RPMI8226 (cell line): ENCODE data around the gene ADAMTS17.

ENCODE experiments used
- DNase-seq: peaks from one replicate; pipeline ENCODE4 v3.0.0-alpha.2; 2015

The ADAMTS17 gene

DNA sequence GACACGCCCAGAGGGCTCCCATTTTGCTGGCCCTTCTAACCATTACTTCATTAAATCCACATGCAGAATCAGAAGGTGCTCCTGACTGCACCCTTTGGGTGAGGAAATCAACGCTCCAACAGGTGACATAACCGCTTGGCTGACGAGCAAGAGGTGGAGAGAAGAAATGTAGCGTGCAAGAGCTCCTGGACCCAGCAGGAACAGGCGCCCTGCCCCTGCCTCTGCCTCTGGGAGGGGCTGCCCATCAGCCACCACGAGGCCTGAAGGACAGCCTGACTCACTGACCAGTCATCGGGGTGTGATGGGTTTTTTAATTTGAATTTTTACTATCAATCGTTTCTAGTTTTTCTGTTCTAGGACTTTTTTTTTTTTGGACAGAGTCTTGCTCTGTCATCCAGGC is 218.2 kb downstream of the ADAMTS17 start:
- no peak for DNase-seq

DNA sequence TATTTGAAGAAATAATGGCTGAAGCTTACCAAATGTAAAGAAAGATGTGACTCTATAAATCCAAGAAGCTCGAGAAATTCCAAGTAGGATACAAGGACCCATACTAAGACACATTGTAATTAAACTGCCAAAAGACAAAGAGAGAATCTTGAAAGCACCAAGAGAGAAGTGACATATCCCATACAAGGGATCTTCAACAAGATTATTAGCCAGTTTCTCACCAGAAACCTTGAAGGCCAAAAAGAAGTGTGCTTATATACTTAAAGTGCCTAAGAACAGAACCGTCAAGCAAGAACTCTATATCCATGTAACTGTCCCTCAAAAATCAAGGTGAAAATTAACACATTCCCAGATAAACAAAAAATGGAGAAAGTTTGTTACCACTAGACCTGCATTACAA is 220.5 kb downstream of the ADAMTS17 start:
- no peak for DNase-seq

DNA sequence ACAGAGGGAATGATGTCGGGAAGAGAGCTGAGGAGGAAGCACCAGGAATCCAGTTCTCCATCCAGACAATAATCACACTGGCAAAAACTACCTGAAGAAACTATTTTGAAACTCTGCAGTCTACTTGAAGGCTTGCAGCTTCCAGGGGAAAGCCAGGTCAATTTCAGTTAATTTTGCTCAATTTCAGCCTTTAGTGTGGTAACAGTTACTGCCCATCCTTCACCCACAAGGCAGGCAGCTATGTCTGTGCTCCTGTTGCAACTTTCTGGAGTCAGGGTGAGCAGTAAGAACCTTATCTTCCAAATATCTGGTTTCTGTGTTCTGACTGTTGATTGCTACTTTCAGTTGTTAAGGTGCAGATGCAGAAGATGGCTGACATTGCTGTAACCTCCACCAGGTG is 221.7 kb downstream of the ADAMTS17 start:
- DNase-seq: no peak

DNA sequence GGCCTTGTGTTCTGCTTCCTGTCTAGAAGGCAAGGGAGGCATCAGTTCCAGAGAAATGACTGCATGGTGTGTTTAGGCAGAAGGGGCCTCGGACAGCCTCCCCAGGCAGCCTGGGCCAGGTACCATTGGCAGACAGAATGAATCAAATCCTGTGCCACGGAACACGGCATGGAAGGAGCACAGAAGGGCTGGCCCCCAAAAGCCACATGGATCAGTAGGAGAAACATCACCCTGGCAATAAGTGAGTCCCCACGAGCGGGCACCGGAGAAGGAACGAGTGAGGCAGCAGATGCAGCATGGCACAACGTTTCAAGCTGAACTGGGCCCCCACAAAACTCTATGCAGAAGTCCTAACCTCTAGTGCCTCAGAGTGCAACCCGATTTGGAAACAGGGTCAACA is 223.2 kb downstream of the ADAMTS17 start:
- DNase-seq: no peak

DNA sequence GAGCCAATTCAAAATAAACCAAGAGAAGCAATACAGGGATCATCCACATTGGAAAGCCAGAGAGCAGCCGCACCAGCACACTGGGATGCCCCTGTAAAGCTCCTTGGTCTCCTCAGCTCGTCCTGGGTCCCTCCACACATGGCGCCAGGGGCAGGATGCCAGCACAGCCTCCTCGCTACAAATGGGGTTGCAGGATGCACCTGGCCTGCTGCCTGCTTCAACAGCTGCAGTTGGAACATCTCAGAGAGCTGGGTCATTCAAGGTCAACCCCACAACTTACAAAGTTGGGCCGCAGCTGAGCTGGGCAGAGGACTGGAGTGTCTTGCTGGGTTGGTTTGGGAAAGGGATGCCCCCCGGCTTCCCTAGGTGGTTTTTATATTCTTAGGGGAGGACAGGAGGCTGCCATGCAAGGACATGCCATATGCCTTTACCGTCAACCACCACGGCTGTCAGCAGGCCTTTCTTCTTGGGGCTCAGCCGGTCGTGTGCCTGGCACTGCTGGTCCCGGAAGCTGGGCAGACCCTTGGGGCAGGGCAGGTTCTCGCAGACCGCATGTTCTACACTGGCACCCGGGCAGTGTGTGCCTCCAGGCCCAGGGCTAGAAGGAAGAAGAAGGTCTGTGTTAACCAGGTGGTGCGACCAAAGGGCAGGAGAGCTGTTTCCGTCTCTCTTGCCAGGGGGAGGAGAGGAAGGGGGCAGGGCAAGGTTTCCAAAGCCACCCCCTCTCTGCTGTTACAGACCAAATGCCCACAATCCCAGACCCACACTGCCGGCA is 225.2 kb downstream of the ADAMTS17 start:
- peak; percentile 99 for DNase-seq

DNA sequence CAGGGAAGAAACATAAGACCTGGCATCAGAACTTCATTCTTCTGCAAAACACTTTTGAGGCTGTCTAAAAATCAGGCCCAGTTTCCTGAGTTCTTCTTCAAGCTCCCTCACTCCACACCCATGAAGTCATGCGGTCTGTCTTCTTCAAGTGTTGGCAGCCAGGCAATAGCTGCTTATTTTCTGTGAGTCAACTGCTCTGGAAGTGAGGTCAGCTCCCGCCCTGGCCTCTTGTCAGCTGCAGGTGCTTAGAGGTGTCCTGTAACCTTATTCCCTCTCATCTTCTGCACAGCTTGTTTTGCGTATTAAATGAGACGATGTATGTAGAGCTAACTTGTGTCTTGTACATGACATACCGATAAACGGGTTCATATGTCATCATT is 226.1 kb downstream of the ADAMTS17 start:
- peak; percentile 94 for DNase-seq

DNA sequence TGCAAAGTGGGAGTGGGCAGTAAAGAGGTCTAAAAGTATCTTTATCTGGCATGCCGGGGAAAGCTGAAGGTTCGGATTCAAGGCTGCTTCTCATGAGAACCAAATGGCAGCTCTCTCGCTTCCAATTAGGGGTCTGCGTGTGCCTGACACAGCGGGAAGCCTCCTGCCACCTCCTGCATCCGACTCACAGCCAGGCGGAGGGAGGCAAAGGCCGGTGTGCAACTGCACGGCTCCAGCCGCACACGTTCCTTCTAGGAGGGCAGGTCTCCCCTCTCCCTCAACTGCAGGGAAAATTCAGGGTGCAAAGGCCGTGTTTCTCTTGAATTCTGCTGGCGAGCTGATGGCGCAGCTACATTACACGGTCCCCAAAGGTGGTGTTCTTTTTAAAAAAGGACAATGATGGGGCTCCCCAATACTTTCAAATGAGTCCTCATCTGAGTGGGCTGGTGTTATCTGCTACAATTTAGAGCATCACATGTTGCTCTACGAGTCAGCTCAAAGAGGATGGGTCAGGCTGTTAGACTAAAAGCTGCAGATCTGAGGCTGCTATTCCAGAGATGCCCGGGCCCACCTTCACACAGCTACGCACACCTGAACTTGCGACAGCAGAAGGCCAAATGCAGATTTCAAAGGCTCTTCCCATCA is 226.6 kb downstream of the ADAMTS17 start:
- DNase-seq: no peak

DNA sequence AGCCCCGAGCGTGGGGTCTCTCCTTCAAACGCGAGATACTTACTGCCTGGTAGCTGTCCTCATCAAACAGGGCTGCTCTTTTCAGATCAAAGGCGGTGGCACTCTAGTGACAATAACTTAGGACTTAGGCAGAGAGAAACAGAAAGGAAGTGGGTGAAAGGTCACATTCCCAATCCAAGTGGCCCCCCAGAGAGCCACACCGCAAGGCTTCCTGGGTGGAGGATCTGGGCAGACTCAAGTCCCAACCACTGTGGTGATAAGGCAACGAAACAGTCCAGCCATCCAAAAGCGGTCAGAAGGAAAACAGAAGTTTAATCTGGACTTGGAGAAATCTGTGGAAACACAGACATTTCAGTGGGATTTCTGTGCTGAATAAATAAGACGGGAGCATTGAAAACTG is 227.2 kb downstream of the ADAMTS17 start:
- DNase-seq: peak; percentile 30

DNA sequence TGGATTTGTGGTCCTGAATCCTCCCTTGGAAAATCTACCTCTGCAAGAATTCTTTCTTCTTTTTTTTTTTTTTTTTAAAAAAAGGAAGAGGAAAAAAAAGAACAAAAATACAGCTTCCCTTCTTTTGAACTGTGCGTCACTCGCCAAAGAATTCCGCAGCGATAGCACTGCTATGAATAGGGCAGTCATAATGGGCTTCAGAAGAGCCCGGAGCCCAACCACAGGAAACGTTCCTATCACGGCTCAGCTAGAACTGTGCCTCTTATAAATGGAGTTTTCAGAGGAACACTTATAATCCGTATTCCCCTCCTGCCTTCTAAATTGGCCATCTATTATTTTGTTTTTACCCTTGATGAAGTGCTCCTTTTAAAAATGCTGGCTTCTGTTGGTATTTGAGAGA is 227.7 kb downstream of the ADAMTS17 start:
- DNase-seq: peak; percentile 72

DNA sequence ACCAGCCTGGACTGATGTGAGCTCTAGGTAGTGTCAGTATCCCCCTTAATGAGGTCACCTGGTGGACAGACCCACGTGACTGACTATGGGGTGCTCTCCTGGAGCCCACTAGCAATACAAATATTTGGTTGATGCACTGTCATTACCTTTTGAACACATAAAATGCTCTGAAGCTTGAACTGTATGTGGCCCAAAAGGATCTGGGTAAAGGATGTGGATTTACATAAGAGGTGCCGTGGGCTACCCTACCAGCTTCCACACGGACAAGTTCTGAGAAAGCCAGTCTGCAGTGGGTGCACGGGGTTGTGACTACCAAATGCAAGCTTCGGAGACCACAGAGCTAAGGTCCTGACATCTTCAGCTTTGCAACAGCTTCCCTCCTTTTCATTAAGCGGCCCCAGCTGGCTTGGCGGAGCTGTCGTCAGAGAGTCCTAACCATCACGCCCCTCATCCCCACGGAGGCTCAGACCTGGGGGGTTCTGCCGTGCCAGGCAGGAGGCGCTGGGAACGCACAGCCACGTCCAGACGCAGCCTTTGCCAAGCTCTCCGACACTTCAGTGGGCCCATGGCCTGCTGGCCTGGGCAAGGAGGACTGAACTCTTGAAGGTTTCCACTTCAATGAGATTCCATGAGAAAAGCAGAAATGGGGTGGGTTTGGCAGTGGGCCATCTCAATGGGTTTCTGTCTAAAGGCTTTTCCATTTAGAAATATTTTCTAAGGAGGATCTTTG is 228.3 kb downstream of the ADAMTS17 start:
- DNase-seq: peak; percentile 51

DNA sequence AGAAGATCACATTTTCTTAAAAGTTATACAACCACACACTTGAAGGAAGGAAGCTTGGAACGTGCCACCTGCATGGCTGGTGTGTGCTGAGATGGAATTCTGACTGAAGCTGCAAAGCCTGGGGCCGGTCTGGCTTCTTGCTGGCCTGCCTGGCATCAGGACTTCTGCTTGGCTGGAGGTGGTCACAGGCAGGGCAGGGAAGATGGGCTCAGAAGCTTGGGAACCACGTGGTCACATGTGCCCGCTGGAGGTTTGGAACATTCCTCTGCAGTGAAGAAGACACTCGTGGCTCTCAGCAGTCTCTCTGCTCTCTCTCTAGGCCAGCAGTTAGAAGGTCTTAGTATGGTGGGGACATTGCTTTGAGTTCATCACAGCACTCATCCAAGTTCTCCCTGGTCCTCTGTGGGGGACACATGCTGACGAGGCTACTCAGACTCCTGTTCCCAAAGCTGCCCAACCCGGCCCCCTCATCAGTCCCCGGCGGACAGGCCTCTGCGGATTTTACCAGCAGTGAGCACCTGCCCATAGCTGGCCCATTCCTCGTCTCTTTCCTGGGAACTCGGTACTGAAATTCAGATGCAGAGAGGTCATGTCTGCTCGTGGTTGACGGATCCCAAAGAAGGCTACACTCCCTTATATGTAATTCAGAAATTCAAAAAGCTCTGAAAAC is 229.0 kb downstream of the ADAMTS17 start:
- DNase-seq: no peak

DNA sequence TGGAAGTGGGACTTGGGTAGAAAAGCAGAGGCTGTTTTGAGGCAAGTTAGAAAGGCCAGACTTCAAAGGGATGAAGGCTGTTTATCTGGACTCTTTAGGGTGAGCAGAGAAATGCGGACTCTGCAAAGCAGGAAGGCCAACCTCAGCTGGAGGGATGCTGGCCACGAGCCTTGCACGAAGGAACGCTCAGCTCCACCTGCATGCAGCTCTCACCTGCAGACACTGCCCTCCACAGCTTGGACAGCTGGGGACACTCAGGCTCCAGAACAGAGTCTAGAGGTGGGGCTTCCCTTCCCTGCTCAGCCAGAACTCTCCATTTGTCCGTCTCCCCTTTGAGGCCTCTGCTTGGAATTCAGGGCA is 229.7 kb downstream of the ADAMTS17 start:
- DNase-seq: peak; percentile 97

DNA sequence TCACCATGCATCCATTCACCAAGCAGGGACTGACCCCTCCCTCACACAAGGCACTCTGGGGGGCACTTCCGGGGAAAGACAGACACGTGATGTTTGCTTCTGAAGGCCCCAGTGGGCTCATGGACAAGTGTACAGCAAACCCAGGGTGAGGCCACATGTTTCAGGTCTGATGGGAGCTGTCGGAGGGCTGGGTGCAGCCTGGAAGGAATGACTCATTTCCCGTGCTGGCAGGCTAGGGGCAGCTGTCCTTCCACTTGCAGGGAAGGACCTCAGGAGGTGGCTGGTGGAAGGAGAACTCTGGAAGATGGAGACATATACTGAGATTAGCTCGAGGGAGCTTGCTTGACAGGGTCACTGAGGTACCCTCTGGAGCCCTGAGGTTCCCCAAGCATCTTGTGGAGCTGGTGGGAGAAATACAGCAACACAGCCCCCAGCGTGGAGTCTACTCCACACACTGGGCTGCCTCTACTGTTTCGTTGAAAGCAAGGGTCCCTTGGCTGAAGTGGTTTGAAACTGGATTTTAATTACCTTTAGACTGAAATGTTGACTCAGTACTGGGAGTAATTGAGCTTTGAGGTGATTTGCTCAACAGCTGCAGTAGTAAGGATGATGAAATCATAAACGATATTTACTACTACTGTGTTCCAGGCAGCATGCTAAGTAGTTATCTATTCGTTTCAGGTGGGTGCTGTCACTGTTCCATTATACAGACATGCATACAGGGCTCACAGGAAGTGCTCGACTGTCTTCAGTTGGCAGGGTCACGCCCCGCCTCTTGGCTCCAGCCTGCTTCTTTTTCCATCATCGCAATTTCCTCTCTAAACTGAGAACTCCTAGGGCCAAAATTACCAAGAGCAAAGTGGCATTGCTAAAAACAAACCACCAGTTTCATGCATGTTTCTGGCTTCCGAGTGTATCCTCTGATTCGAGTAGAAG is 230.4 kb downstream of the ADAMTS17 start:
- DNase-seq: peak; percentile 91

DNA sequence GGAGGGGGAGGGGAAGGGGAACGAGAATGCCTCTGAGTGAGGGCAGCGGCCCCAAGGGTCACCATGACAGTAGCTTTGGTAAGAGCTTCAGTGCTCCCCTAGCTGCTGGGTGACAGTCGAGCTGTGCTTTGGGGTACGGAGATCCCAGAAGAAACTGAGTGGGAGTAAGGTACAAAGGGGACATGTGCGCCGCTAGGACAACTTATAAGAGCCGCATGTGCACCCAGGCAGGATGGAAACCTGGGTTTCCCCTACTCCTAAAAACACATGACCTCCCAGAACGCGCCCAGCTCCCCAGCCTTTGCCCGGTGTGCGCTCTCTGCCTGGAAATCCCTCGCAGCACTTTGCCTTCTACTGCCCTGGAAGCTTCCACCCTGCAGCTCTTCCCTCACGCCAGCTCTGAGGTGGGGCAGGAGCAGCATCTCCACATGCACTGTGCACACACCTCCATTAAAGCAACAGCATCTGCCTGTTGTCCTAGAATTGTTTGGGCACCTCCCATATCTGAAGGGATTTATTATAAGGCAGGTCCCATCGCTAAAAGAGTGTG is 232.2 kb downstream of the ADAMTS17 start:
- no peak for DNase-seq

DNA sequence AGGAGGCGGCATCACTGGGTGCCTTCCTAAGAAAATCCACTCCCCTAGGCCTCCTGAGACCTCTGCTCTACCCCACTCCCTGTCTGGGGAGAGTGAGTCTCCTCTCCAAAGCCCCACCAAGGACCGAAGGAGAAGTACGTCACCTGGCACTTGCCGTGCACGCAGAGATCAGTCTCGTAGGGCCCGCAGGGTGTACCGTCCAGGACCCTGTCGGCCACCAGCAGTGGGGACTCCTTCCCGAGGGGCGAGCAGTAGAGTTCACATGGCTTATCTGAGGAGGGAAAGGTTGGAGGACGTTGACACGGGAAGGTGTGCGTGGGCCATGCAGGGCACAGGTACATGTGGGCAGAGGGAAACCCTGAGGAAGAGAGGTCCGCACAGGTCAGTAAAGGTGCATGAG is 232.9 kb downstream of the ADAMTS17 start:
- no peak for DNase-seq

DNA sequence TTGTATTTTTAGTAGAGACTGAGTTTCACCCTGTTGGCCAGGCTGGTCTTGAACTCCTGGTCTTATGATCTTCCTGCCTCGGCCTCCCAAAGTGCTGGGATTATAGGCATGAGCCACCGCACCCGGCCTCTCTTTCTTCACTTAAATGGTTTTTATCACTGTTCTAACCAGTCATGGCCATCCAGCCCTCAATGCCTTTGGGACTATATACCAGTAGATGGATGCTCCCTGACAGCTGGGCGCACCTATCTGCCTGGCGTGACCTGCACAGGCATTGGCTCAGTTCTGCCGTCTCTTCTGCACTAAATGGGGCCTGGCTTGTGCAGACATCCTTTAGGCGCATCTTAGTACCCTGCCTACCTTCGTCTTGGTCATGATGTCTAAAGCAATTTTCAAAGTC is 233.4 kb downstream of the ADAMTS17 start:
- no peak for DNase-seq

DNA sequence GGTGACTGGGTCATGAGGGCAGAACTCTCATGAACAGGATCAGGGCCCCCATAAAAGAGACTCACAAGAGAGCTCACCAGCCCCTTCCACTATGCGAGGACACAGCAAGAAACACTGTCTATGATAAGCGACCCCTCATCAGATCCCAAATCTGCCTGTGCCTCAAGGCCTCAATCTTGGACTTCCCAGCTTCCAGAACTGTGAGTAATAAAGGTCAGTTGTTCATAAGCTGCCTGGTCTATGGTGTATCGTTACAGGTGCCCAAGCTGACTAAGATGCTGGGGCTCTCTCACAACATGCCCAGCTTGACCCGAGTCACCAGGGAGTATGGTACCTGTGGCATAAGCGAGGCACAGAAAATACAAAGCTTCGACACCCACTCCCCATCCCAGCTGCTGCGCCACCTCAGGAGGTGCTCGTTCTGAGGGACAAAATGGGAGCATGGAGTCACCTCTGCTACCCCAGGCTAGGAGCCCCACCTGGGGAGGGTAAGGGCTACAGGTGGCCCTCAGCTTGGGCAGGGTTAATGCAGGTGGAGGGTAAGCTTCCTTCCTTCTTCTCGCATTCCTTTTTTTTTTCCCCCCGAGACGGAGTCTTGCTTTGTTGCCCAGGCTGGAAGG is 234.1 kb downstream of the ADAMTS17 start:
- DNase-seq: no peak

DNA sequence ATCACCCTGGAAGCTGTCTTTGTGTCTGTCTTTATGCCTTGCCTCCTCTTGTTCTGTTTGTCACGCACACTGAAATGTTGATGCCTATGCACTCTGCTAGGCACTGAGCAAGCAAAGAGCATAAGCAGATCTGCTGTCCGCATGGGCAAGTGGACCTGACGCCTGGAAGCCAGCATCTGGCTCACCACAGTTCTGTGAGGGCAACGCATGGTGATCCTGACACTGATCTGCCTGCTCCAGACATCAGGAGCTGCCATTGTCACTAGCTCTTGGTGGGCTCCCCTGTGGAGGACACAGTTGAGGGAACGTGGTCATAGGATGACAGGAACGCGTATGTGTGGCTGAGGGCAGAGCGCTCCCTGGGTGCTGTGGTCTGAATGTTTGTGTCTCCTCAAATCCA is 234.6 kb downstream of the ADAMTS17 start:
- no peak for DNase-seq

DNA sequence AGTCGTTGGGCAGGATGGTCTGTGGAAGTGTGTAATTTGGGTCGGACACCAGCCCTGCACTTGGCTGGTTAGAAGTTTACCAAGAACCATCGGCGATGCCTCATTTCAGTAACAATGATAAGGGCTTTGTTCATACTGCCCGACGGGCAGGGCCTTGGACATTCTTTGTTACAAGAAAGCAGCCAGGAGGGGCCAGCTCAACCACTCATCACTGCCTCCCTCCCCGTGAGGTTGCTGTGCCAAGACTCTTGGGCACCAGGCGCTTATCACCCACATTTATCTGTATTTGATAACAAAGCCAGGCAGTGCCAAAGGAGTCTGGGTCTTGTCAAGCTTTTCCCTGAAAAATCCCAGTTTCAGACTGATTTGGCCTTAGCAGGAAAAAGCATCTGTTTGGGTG is 235.0 kb downstream of the ADAMTS17 start:
- DNase-seq: no peak

DNA sequence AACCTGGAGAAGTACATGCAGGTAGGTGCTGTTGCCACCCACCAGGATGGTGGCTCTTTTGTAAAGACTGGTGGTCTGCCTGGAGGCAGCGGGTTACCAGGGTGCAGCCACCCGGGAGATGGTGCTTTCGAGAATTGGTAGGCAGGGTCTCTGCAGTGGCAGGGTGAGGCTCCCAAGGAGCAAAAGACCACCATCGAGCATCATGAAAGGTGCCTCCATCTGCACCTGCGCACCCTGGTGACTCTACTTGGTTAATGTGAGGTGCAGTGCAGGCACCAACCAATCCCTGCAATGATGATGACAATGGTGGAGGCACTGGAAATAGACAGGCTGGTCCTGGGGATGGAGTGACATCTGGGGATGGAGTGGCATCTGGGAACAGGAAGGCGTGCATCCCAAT is 236.7 kb downstream of the ADAMTS17 start:
- DNase-seq: no peak

DNA sequence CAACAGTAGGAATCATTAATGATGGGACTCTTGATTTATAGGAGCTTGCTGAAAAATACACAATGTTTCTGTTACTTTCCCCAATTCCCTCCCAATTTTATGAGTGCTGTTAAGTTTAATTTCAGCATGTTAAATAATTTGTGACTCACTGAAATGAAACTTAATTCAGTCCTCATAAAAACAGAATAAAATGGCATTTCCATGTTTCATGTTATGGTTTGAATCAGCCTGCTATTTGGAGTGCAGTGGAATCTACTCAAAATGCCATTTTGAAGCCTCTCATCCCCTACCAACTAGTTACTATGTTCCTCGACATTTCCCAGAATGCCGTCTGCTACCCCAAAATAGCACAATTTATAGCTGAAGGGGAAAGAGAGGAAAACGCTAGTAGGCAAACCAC is 237.5 kb downstream of the ADAMTS17 start:
- no peak for DNase-seq

DNA sequence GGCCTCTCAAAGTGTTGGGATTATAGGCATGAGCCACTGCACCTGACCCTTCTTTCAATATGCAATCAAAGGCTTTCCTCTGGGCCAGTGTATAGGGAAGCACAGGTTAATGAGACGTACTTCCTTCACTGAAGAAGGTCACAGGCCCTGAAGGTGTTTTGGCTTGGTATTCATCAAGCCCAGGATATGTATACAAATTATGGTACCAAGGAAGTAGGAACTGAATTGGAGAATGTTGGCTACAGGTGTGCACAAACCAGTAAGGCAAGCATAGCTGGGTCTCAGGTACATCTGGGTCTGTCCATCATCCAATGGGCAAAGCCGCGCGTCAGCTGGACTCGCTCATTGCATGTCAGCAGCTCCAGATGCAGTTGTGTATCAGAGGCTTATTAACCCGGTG is 237.9 kb downstream of the ADAMTS17 start:
- no peak for DNase-seq
